Measurements from ENCODE around the gene C17orf107. TPM values are rescaled to one million over a fixed set of nuclear protein-coding genes. Genes with fewer than 3 reads are reported as not detected.

C17orf107 gene
- total and polyA plus RNA-seq, 9 of the 15 experiments (the other 6 are each of a cell fraction or from before 2014, with no cell fraction given): 0.05 to 0.29 (median 0.07) TPM; not detected in 4

DNA sequence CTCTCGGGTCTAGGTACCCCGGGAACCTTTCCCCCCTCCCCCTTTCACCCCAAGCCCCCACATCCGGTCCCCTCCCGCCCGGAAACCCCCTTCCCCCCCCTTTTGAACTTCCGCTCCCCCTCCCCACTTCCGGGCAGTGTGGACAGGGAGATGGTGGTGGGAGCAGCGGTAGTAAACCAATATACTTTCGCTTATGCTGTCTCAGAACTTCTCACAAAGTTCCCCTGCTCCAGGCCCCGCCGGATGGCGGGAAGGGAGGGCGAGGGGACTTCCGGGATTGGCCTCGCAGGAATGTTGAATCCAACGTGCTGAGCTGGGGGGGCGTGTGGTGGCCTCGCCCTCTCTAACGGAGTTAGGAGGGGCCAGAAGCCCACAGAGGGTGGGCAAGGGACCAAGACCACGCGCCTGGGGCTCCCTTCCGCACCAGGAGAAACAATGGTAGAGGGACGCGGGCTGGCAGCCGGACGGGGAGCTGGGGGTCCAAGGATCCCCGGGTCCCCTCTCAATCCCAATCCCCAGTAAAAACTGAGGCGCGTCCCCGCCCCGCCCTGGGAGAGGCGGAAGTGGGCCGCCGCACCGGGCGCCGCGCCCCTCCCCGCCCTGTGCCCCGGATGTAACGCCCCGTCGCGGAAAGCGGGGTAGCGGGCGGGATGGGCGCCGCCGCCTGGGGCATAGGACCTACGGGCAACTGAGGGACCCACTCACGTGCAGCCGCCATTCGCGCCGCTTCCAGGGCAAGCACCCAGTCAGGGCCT lies 48.3 kb downstream of the C17orf107 start (continued):
- TF ChIP-seq, protein P1, sequence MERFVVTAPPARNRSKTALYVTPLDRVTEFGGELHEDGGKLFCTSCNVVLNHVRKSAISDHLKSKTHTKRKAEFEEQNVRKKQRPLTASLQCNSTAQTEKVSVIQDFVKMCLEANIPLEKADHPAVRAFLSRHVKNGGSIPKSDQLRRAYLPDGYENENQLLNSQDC (CRISPR knock-in tag; IDR thresholded peaks at IDR 0.05): no peak
- TF ChIP-seq MAFF (IDR thresholded peaks at IDR 0.05; ENCODE audit: low read length) (no peak), FOXM1 (IDR thresholded peaks at IDR 0.05; ENCODE audit: low read depth) (no peak), FOXM1 (CRISPR knock-in tag; IDR thresholded peaks at IDR 0.05; ENCODE audit: low read depth) (0 out of 2 replicates have a peak, but pooled peaks have one; percentile 29), ZNF586 (CRISPR knock-in tag; conservative IDR thresholded peaks at IDR 0.05) (no peak), MED1 (CRISPR knock-in tag; IDR thresholded peaks at IDR 0.05; ENCODE audit: borderline replicate concordance) (no peak), RBFOX2 (IDR thresholded peaks at IDR 0.05; ENCODE audit: low read depth, low read length) (peak; percentile 95), FOXA3 (CRISPR knock-in tag; conservative IDR thresholded peaks at IDR 0.05 in 1 of 2, IDR thresholded peaks at IDR 0.05 in 1 of 2) (0 out of 4 replicates have a peak, but pooled peaks of 1 of the 2 experiments have one; percentile 33), ZNF197 (CRISPR knock-in tag; IDR thresholded peaks at IDR 0.05; ENCODE audit: low read depth) (no peak), MEF2A (IDR thresholded peaks at IDR 0.05; ENCODE audit: control insufficient read depth, low read depth, low read length) (no peak), GABPA (tag; conservative IDR thresholded peaks at IDR 0.05; ENCODE audit: low read depth) (peak; percentile 91), NCOR1 (IDR thresholded peaks at IDR 0.05) (no peak), ZNF23 (CRISPR knock-in tag; IDR thresholded peaks at IDR 0.05) (no peak)
- TF ChIP-seq, protein P2, sequence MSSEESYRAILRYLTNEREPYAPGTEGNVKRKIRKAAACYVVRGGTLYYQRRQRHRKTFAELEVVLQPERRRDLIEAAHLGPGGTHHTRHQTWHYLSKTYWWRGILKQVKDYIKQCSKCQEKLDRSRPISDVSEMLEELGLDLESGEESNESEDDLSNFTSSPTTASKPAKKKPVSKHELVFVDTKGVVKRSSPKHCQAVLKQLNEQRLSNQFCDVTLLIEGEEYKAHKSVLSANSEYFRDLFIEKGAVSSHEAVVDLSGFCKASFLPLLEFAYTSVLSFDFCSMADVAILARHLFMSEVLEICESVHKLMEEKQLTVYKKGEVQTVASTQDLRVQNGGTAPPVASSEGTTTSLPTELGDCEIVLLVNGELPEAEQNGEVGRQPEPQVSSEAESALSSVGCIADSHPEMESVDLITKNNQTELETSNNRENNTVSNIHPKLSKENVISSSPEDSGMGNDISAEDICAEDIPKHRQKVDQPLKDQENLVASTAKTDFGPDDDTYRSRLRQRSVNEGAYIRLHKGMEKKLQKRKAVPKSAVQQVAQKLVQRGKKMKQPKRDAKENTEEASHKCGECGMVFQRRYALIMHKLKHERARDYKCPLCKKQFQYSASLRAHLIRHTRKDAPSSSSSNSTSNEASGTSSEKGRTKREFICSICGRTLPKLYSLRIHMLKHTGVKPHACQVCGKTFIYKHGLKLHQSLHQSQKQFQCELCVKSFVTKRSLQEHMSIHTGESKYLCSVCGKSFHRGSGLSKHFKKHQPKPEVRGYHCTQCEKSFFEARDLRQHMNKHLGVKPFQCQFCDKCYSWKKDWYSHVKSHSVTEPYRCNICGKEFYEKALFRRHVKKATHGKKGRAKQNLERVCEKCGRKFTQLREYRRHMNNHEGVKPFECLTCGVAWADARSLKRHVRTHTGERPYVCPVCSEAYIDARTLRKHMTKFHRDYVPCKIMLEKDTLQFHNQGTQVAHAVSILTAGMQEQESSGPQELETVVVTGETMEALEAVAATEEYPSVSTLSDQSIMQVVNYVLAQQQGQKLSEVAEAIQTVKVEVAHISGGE (CRISPR knock-in tag; IDR thresholded peaks at IDR 0.05): peak in 1 of 3 experiments; percentile 56; a peak in 1 of 6 replicates
- TF ChIP-seq, protein P3, sequence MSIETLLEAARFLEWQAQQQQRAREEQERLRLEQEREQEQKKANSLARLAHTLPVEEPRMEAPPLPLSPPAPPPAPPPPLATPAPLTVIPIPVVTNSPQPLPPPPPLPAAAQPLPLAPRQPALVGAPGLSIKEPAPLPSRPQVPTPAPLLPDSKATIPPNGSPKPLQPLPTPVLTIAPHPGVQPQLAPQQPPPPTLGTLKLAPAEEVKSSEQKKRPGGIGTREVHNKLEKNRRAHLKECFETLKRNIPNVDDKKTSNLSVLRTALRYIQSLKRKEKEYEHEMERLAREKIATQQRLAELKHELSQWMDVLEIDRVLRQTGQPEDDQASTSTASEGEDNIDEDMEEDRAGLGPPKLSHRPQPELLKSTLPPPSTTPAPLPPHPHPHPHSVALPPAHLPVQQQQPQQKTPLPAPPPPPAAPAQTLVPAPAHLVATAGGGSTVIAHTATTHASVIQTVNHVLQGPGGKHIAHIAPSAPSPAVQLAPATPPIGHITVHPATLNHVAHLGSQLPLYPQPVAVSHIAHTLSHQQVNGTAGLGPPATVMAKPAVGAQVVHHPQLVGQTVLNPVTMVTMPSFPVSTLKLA (conservative IDR thresholded peaks at IDR 0.05): peak in 1 of 2 experiments; percentile 67
- TF ChIP-seq, protein P4, sequence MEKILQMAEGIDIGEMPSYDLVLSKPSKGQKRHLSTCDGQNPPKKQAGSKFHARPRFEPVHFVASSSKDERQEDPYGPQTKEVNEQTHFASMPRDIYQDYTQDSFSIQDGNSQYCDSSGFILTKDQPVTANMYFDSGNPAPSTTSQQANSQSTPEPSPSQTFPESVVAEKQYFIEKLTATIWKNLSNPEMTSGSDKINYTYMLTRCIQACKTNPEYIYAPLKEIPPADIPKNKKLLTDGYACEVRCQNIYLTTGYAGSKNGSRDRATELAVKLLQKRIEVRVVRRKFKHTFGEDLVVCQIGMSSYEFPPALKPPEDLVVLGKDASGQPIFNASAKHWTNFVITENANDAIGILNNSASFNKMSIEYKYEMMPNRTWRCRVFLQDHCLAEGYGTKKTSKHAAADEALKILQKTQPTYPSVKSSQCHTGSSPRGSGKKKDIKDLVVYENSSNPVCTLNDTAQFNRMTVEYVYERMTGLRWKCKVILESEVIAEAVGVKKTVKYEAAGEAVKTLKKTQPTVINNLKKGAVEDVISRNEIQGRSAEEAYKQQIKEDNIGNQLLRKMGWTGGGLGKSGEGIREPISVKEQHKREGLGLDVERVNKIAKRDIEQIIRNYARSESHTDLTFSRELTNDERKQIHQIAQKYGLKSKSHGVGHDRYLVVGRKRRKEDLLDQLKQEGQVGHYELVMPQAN (IDR thresholded peaks at IDR 0.05; ENCODE audit: borderline replicate concordance): peak; percentile 32; the same call in 1 of the 2 replicates
